Adrenal gland (tissue), 12 donors: Measurements from ENCODE around the gene RFESD. TPM values are rescaled to one million over a fixed set of nuclear protein-coding genes. Genes with fewer than 3 reads are reported as not detected.
"Not testable (repeated sequence)": the region's sequence is repeated elsewhere in the genome, so short reads cannot be mapped to it uniquely, and the experiment has no call there.

ENCODE experiments used
- DNase-seq, 7 donors: peaks; one replicate each; pipeline ENCODE4 v3.0.0-alpha.2; 2019 to 2020
- H3K27ac ChIP-seq, 5 donors: fragments of 200-600 bp; sonication (generic) in 4 of 5; 1 replicate in 3 of 5; 2 replicates in 2 of 5; pipeline versions ENCODE4 v1.5.1 to v1.8.0; 2016 to 2020; ENCODE audit warnings: mild to moderate bottlenecking in 1 of 5
- H3K27me3 ChIP-seq: fragments of 200-600 bp; 2 replicates; pipeline ENCODE4 v1.8.0; 2021
- H3K36me3 ChIP-seq, 2 donors: fragments of 200-600 bp; replicated peaks in 1 of 2; 1 replicate in 1 of 2; 2 replicates in 1 of 2; pipeline versions ENCODE4 v1.5.1 to v1.8.0; 2018 to 2022
- H3K4me1 ChIP-seq, 2 donors: fragments of 200-600 bp; replicated peaks in 1 of 2; 1 replicate in 1 of 2; 2 replicates in 1 of 2; pipeline versions ENCODE4 v1.5.1 to v1.8.0; 2018 to 2021
- H3K4me3 ChIP-seq, 4 donors: fragments of 200-600 bp; sonication (generic) in 3 of 4; one replicate each; pipeline ENCODE4 v1.5.1; 2016 to 2018
- H3K9me3 ChIP-seq, 3 donors: fragments of 200-600 bp; sonication (generic) in 1 of 3; replicated peaks in 1 of 3; 1 replicate in 2 of 3; 2 replicates in 1 of 3; pipeline versions ENCODE4 v1.5.1 to v1.8.0; 2016 to 2021
- POLR2A ChIP-seq, 2 donors: fragments of 450-650 bp; IDR thresholded peaks; one replicate each; pipeline ENCODE4 v1.6.1; 2017; ENCODE audit warnings: antibody characterized with exemption in 2 of 2, mild to moderate bottlenecking in 2 of 2, moderate library complexity in 1 of 2
- WGBS, 4 donors: extraction: QIAGEN DNeasy Blood & Tissue Kit in 2 of 4; methylation state at CpG; one replicate each; pipeline versions ENCODE4 v1.1.5 to v1.1.7; 2013 to 2017; 5-methylcytosine and 5-hydroxymethylcytosine counted together
- intact Hi-C, 2 donors: fragments of 100-400 bp; cut with DNase I; formaldehyde crosslinking; loops; one replicate each; pipeline versions ENCODE4 v1.14.1 to v1.15.0; 2022 to 2023
- polyA plus RNA-seq, 3 donors: library from polyadenylated mRNA; stranded (reverse); fragments of 200-250 nt in 2 of 3; fragments of 350-450 nt in 1 of 3; fragmentation: Illumina TruSeq in 1 of 3; extraction: RNeasy Lipid Tissue Mini Kit (QIAGEN cat#74804) in 1 of 3; gene quantifications; one replicate each; pipeline ENCODE4 v1.2.3, GENCODE V29; 2013 to 2014
- total RNA-seq, 9 donors: library from RNA; depleted of rRNA in 4 of 9; stranded (reverse); fragments of >200 nt in 4 of 9; fragments of 120-200 nt in 1 of 9; fragmentation: NEBNext Ultra II Directional in 1 of 9; extraction: Animal tissue kit (Norgen Biotek cat#: 25700) in 1 of 9; gene quantifications; one replicate each; pipeline versions ENCODE4 v1.1.0 to v1.2.4, GENCODE V29; 2013 to 2023
- TF ChIP-seq, protein P1 (sequence below), 6 experiments: fragments of 450-650 bp in 4 of 6; fragments of 200-600 bp in 2 of 6; sonication (generic) in 1 of 6; IDR thresholded peaks; 1 replicate in 5 of 6; 2 replicates in 1 of 6; pipeline versions ENCODE4 v1.5.1 to v1.8.0; 2016 to 2021; ENCODE audit warnings: antibody characterized with exemption in 6 of 6, mild to moderate bottlenecking in 2 of 6, moderate library complexity in 1 of 6
- donor health status: healthy with polysubstance abuse.
- donor health status: Bipolar disorder and iron deficiency.
- donor health status: DM: yes; HTN: yes; CAD: no.
- donor health status: DM: no; HTN: no; CAD: no.
- donor health status: DM: no; HTN: no; CAD: no.
- donor health status: DM: yes; HTN: yes; CAD: no.

RFESD gene
- total and polyA plus RNA-seq, 12 donors, result 0.43 to 6.8 (median 2.6) TPM

GRCh38 chr5:95631255-95631958 lies 15.2 kb upstream of the RFESD start:
- WGBS, 4 donors, result 41 to 49% (median 47%) methylated on average over 2 of the region's 2 CpGs
- H3K9me3 ChIP-seq, result no peaks in the 10 kb centered on the region
- DNase-seq, result peak in 2 of 7 donors; percentile 21 to 22
- H3K4me3 ChIP-seq, result no peak overlapping the region
- peaks cover 3 to 5% of the 10 kb centered on the region in 2 donors for H3K4me1 ChIP-seq
- H3K27me3 ChIP-seq, result no peaks in the 10 kb centered on the region
- H3K27ac ChIP-seq, result no peak overlapping the region
- no peaks in the 10 kb centered on the region for H3K36me3 ChIP-seq
- intact Hi-C loops, result no loop called here
- TF ChIP-seq, protein P1, sequence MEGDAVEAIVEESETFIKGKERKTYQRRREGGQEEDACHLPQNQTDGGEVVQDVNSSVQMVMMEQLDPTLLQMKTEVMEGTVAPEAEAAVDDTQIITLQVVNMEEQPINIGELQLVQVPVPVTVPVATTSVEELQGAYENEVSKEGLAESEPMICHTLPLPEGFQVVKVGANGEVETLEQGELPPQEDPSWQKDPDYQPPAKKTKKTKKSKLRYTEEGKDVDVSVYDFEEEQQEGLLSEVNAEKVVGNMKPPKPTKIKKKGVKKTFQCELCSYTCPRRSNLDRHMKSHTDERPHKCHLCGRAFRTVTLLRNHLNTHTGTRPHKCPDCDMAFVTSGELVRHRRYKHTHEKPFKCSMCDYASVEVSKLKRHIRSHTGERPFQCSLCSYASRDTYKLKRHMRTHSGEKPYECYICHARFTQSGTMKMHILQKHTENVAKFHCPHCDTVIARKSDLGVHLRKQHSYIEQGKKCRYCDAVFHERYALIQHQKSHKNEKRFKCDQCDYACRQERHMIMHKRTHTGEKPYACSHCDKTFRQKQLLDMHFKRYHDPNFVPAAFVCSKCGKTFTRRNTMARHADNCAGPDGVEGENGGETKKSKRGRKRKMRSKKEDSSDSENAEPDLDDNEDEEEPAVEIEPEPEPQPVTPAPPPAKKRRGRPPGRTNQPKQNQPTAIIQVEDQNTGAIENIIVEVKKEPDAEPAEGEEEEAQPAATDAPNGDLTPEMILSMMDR (IDR thresholded peaks at IDR 0.05), result no peak
- no peak for TF ChIP-seq POLR2A (IDR thresholded peaks at IDR 0.05)

GRCh38 chr5:95631991-95632675 lies 14.4 kb upstream of the RFESD start:
- Histone ChIP-seq H3K27ac (no peak overlapping the region), H3K4me3 (no peak overlapping the region), H3K4me1 (peaks cover 3 to 5% of the 10 kb centered on the region in 2 donors), H3K27me3 (no peaks in the 10 kb centered on the region), H3K36me3 (no peaks in the 10 kb centered on the region), H3K9me3 (no peaks in the 10 kb centered on the region)
- TF ChIP-seq POLR2A (IDR thresholded peaks at IDR 0.05), result no peak
- TF ChIP-seq, protein P1 (IDR thresholded peaks at IDR 0.05), result no peak
- intact Hi-C loops, result no loop called here
- peak in 2 of 7 donors; percentile 22 to 41 for DNase-seq
- 82 to 89% (median 85%) methylated on average over 4 of the region's 4 CpGs for WGBS, 4 donors

- H3K27ac ChIP-seq, H3K4me1 ChIP-seq, H3K36me3 ChIP-seq, H3K27me3 ChIP-seq, H3K9me3 ChIP-seq, intact Hi-C loops, H3K4me3 ChIP-seq, DNase-seq: not testable (repeated sequence)
- 88 to 97% (median 92%) methylated on average over 2 of the region's 2 CpGs for WGBS, 4 donors
These were observed 13.6 kb upstream of the RFESD start for GRCh38 chr5:95632942-95633341.

GRCh38 chr5:95633671-95634070 lies 12.9 kb upstream of the RFESD start:
- no peaks in the 10 kb centered on the region for H3K36me3 ChIP-seq
- no peak overlapping the region for H3K4me3 ChIP-seq
- no peak overlapping the region for H3K27ac ChIP-seq
- no peaks in the 10 kb centered on the region for H3K27me3 ChIP-seq
- peaks cover 3 to 5% of the 10 kb centered on the region in 2 donors for H3K4me1 ChIP-seq
- TF ChIP-seq, protein P1 (IDR thresholded peaks at IDR 0.05), result no peak
- no peak for TF ChIP-seq POLR2A (IDR thresholded peaks at IDR 0.05)
- intact Hi-C loops, result no loop called here
- 92 to 96% (median 95%) methylated on average over 3 of the region's 3 CpGs for WGBS, 4 donors
- DNase-seq, result no peak
- no peaks in the 10 kb centered on the region for H3K9me3 ChIP-seq
